GM23248 (cell line): ENCODE data around the gene SLC2A6. TPM values are rescaled to one million over a fixed set of nuclear protein-coding genes. Genes with fewer than 3 reads are reported as not detected.

Experiments used
- DNase-seq: peaks from one replicate; pipeline ENCODE4 v3.0.0-alpha.2; 2015
- H2AFZ ChIP-seq: fragments of 200-600 bp; sonication (generic); 2 replicates; pipeline ENCODE4 v1.6.1; 2016; ENCODE audit warnings: antibody characterized with exemption
- H3F3A ChIP-seq: fragments of 200-600 bp; sonication (generic); 2 replicates; pipeline ENCODE4 v1.6.1; 2016; ENCODE audit warnings: mild to moderate bottlenecking, antibody characterized with exemption, mixed run types; ENCODE audit not compliant: insufficient read depth
- H3K27ac ChIP-seq: fragments of 200-600 bp; sonication (generic); 2 replicates; pipeline ENCODE4 v1.5.1; 2016; ENCODE audit warnings: mild to moderate bottlenecking
- H3K27me3 ChIP-seq: fragments of 200-600 bp; sonication (generic); replicated peaks from 2 replicates; pipeline ENCODE4 v1.6.1; 2016; ENCODE audit warnings: mild to moderate bottlenecking; ENCODE audit not compliant: insufficient read depth
- H3K36me3 ChIP-seq: fragments of 200-600 bp; sonication (generic); 2 replicates; pipeline ENCODE4 v1.6.1; 2016; ENCODE audit warnings: low read depth, mild to moderate bottlenecking
- H3K4me1 ChIP-seq: fragments of 200-600 bp; sonication (generic); 2 replicates; pipeline ENCODE4 v1.6.1; 2016; ENCODE audit warnings: mild to moderate bottlenecking; ENCODE audit not compliant: insufficient read depth
- H3K4me2 ChIP-seq: fragments of 200-600 bp; sonication (generic); one replicate; pipeline ENCODE4 v1.6.1; 2016; ENCODE audit warnings: mild to moderate bottlenecking; ENCODE audit not compliant: unreplicated experiment
- H3K4me3 ChIP-seq: fragments of 200-600 bp; sonication (generic); 2 replicates; pipeline ENCODE4 v1.5.1; 2016; ENCODE audit warnings: mild to moderate bottlenecking
- H3K79me2 ChIP-seq: fragments of 200-600 bp; sonication (generic); 2 replicates; pipeline ENCODE4 v1.6.1; 2016; ENCODE audit warnings: mild to moderate bottlenecking; ENCODE audit not compliant: insufficient read depth
- H3K9ac ChIP-seq: fragments of 200-600 bp; sonication (generic); 2 replicates; pipeline ENCODE4 v1.6.1; 2016; ENCODE audit warnings: mild to moderate bottlenecking
- H3K9me2 ChIP-seq: fragments of 200-600 bp; sonication (generic); 2 replicates; pipeline ENCODE4 v1.6.1; 2016; ENCODE audit warnings: mixed run types, mild to moderate bottlenecking, moderate library complexity; ENCODE audit not compliant: insufficient read depth
- H3K9me3 ChIP-seq: fragments of 200-600 bp; sonication (generic); one replicate; pipeline ENCODE4 v1.6.1; 2017; ENCODE audit warnings: low read depth
- H4K20me1 ChIP-seq: fragments of 200-600 bp; sonication (generic); 2 replicates; pipeline ENCODE4 v1.6.0; 2016; ENCODE audit not compliant: insufficient read depth
- EZH2 ChIP-seq: fragments of 200-600 bp; sonication (generic); IDR thresholded peaks from 2 replicates; pipeline ENCODE4 v1.6.1; 2018; ENCODE audit warnings: antibody characterized with exemption, mild to moderate bottlenecking; ENCODE audit not compliant: insufficient read depth, poor library complexity, severe bottlenecking
- EZH2phosphoT487 ChIP-seq: fragments of 200-600 bp; sonication (generic); IDR thresholded peaks from 2 replicates; pipeline ENCODE4 v1.6.1; 2018; ENCODE audit warnings: antibody characterized with exemption, moderate library complexity, mild to moderate bottlenecking, low read depth; ENCODE audit not compliant: insufficient read depth
- whole genome bisulfite sequencing, 2 experiments: methylation state at CpG; one replicate each; pipeline ENCODE4 v1.1.6; 2015 to 2017; ENCODE audit warnings: low lambda C conversion rate in 2 of 2, low coverage in 1 of 2; ENCODE audit errors: missing lambda C conversion rate in 2 of 2; 5-methylcytosine and 5-hydroxymethylcytosine counted together
- in situ Hi-C: fragments of 300-500 bp; cut with MboI; formaldehyde crosslinking; loops from 2 replicates; pipeline ENCODE4 v1.15.0; 2020
- polyA plus RNA-seq: library from polyadenylated mRNA; unstranded; fragments of >200 nt; fragmentation: Nextera tagmentation; extraction: Ambion mirVana; gene quantifications from 2 replicates; pipeline ENCODE4 v1.2.1, GENCODE V29; 2016
- total RNA-seq: library from RNA; depleted of rRNA; stranded (reverse); fragments of >200 nt; shearing (Covaris generic); gene quantifications from 2 replicates; pipeline ENCODE4 v1.2.3, GENCODE V29; 2014

SLC2A6 gene
- total and polyA plus RNA-seq, 2 experiments from 2014 or later: 6.8 to 12.0 TPM

DNA sequence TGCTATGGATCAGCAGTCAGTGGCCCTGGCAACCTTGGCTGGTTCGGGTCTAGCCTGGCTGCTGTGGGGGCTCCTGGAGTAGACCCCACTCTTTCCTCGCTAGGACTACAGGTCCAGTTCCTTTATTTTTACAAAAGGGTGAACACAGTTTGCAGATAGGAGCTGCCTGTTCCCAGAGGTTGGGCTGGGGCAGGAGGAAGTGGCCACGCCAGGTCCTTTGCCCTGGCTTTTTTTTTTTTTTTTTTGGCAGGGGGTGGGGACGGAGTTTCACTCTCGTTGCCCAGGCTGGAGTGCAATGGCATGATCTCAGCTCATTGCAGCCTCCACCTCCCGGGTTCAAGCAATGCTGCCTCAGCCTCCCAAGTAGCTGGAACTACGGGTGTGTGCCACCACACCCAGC, 7.9 kb downstream of the SLC2A6 start:
- Histone ChIP-seq H3K4me3 (no peak overlapping the region), H4K20me1 (no peaks in the 10 kb centered on the region), H3K27me3 (no peaks in the 10 kb centered on the region), H3K36me3 (no peaks in the 10 kb centered on the region), H3K9ac (no peak overlapping the region), H3K27ac (no peak overlapping the region), H3F3A (no peaks in the 10 kb centered on the region; the same call in 1 of the 2 replicates), H3K9me3 (no peaks in the 10 kb centered on the region), H3K4me2 (no peak overlapping the region), H3K4me1 (no peaks in the 10 kb centered on the region), H3K79me2 (no peaks in the 10 kb centered on the region), H3K9me2 (no peaks in the 10 kb centered on the region), H2AFZ (no peak overlapping the region)
- in situ Hi-C loops: no loop called here
- no peak for TF ChIP-seq EZH2
- no peak for TF ChIP-seq EZH2phosphoT487
- DNase-seq: no peak
- 87 to 90% methylated on average over 7 of the region's 7 CpGs for WGBS, 2 experiments

DNA sequence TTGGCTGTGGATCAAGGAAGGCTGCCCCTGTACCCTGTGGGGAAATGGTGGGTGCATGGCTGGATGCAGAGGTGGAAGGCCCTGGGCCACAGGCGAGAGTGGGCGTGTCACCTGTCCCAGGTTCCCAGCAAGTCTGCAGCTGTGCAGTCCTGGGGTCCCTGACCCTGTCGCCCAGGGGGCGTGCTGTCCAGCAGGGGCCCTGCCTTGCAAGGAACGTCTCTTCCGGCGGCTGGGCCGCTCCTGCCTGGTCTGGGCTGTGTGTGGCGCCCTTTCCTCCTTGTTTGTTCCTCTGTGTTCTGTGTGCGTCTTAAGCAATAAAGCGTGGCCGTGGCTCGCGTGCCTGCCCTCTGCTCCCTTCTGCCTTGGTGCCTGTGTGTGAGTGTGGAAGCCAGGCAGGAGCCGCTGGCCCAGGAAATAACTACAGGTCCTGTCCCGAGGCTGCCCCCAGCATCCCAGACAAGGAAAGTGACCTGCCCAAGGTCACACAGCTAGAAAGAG, 8.4 kb downstream of the SLC2A6 start:
- WGBS, 2 experiments: 80% methylated on average over 15 to 16 of the region's 16 CpGs
- Histone ChIP-seq H3K4me1 (no peaks in the 10 kb centered on the region), H4K20me1 (no peaks in the 10 kb centered on the region), H3K9me3 (no peaks in the 10 kb centered on the region), H3K9me2 (no peaks in the 10 kb centered on the region), H3K4me3 (no peak overlapping the region), H3K79me2 (no peaks in the 10 kb centered on the region), H3K36me3 (no peaks in the 10 kb centered on the region), H3K27me3 (no peaks in the 10 kb centered on the region), H3K4me2 (no peak overlapping the region), H2AFZ (no peak overlapping the region), H3F3A (no peaks in the 10 kb centered on the region; the same call in 1 of the 2 replicates), H3K27ac (no peak overlapping the region), H3K9ac (no peak overlapping the region)
- in situ Hi-C loops: no loop called here
- TF ChIP-seq EZH2phosphoT487: no peak
- DNase-seq: no peak

DNA sequence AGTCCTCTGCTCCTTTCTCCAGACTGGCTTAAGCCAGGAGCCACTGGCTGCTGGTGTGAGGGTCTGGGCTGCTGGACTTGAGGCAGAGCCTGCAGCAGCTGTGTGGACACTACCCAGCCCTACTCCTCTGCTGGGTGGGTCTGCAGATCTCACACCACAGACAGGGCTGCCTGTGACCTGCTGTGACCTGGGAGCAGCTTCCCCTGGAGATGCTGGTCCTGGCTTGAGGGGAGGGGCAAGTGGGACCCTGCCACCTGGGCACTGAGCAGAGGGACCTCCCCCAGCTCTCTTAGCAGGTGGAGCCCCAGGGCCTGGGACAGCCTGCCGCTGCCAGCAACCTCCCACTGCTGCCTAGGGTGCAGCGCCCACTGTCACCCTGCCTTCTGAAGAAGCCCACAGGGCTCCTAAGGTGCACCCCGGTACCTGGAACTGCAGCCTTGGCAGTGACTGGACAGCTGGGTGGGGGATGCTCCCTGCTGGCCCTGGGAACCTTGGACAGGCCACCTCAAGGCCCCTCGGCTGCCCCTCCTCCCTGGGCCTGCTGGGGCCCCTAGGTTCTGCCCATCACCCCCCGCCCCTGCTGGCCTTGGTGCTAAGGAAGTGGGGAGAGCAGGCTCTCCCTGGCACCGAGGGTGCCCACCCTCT, 10.0 kb downstream of the SLC2A6 start:
- DNase-seq: no peak
- 92 to 95% methylated on average over 4 to 6 of the region's 6 CpGs for WGBS, 2 experiments
- no peaks in the 10 kb centered on the region for H3K9me2 ChIP-seq
- H3K27me3 ChIP-seq: no peaks in the 10 kb centered on the region
- H3K4me3 ChIP-seq: no peak overlapping the region
- no peak overlapping the region for H2AFZ ChIP-seq
- H4K20me1 ChIP-seq: no peaks in the 10 kb centered on the region
- in situ Hi-C loops: no loop called here
- no peaks in the 10 kb centered on the region for H3K4me1 ChIP-seq
- H3K27ac ChIP-seq: no peak overlapping the region
- TF ChIP-seq EZH2phosphoT487: no peak
- TF ChIP-seq EZH2: no peak
- H3K36me3 ChIP-seq: no peaks in the 10 kb centered on the region
- no peaks in the 10 kb centered on the region for H3K79me2 ChIP-seq
- H3K4me2 ChIP-seq: no peak overlapping the region
- no peaks in the 10 kb centered on the region for H3K9me3 ChIP-seq
- no peak overlapping the region for H3K9ac ChIP-seq
- H3F3A ChIP-seq: no peaks in the 10 kb centered on the region; the same call in 1 of the 2 replicates

DNA sequence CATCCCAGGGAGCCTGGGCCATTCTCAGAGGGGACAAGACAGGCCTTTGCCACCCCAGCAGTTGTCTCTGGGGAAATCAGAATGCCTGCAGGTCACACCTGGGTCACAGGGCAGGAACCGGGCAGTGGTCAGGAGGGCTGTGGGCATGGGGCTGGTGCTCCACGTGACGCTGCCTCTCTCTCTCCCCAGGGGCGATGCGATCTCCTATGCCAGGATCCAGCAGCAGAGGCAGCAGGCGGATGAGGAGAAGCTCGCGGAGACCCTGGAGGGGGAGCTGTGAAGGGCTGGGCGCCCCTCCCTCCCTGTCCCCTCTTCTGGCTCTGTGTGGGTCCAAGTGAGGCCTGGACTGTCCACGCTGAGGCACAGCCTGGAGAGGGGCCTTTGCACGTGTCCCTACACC, 10.5 kb downstream of the SLC2A6 start:
- no peak for TF ChIP-seq EZH2phosphoT487
- TF ChIP-seq EZH2: no peak

More for the DNA sequence above, 10.5 kb downstream of the SLC2A6 start:
- no peak overlapping the region for H3K27ac ChIP-seq
- in situ Hi-C loops: no loop called here
- no peaks in the 10 kb centered on the region for H3K4me1 ChIP-seq
- H3K9me2 ChIP-seq: no peaks in the 10 kb centered on the region
- H3K36me3 ChIP-seq: no peaks in the 10 kb centered on the region
- no peak overlapping the region for H2AFZ ChIP-seq
- 90% methylated on average over 11 of the region's 11 CpGs for WGBS, 2 experiments
- H3K4me3 ChIP-seq: no peak overlapping the region
- no peaks in the 10 kb centered on the region; the same call in 1 of the 2 replicates for H3F3A ChIP-seq
- H3K9me3 ChIP-seq: no peaks in the 10 kb centered on the region
- no peak for DNase-seq
- no peak overlapping the region for H3K9ac ChIP-seq
- no peaks in the 10 kb centered on the region for H3K27me3 ChIP-seq
- no peaks in the 10 kb centered on the region for H4K20me1 ChIP-seq
- no peaks in the 10 kb centered on the region for H3K79me2 ChIP-seq
- no peak overlapping the region for H3K4me2 ChIP-seq
